Measurements from ENCODE around the gene MEP1A.
A peak's percentile ranks its signal among the peaks of the same experiment; 100 is the strongest.
"Not testable (repeated sequence)": the region's sequence is repeated elsewhere in the genome, so short reads cannot be mapped to it uniquely, and the experiment has no call there.

MEP1A gene

DNA sequence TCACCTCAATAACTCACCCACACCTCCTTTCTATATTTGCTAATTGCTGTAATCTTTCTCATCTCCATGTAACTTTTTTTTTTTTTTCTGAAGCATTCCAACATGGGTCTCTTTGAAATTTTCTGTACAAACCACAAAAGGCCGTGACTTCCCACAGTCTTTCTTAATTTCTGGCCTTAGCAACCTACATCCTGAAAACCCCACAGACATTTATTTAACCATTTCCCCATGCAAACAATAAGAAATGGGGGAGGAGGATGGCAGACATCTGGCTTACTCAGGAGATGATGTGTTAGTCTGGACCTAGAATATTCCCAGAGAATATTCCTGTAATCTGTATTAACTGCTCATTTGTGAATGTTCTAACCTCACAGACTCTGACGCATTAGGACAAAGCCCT is 57.6 kb downstream of the MEP1A start:
- POLR2A ChIA-PET = no interaction called here
- H3K27ac ChIP-seq (ENCODE audit: insufficient read depth in 1 of 2, low read depth in 1 of 2, low read length in 2 of 2, poor library complexity in 1 of 2, severe bottlenecking in 2 of 2) = no peak overlapping the region
- no peaks in the 10 kb centered on the region for H3K36me3 ChIP-seq (ENCODE audit: control insufficient read depth in 4 of 4, insufficient read depth in 4 of 4, low read length in 3 of 4)
- H3K9me3 ChIP-seq (ENCODE audit: control extremely low read depth in 1 of 5, control insufficient read depth in 4 of 5, insufficient read depth in 2 of 5, low read depth in 1 of 5, low read length in 4 of 5) = no peaks in the 10 kb centered on the region
- DNase-seq = no peak
- H3K27me3 ChIP-seq (replicated peaks in 2 of 5; ENCODE audit: control insufficient read depth in 4 of 5, insufficient read depth in 5 of 5, low read length in 4 of 5) = no peaks in the 10 kb centered on the region
- 57% methylated on average over 2 of the region's 2 CpGs for WGBS (ENCODE audit: insufficient coverage)
- no peak overlapping the region for H3K4me3 ChIP-seq (ENCODE audit: control insufficient read depth in 1 of 7, extremely low read depth in 1 of 7, insufficient read depth in 4 of 7, low read depth in 2 of 7, low read length in 6 of 7)
- H3K4me1 ChIP-seq (ENCODE audit: control extremely low read depth in 1 of 4, control insufficient read depth in 4 of 4, insufficient read depth in 4 of 4, low read length in 3 of 4) = peaks cover 1 to 17% (median 4%) of the 10 kb centered on the region in 4 experiments
- CTCF ChIA-PET = interaction anchor here (0.8 to 5.7 kb wide), 4 partner anchors 10 to 194 kb away, joined by 3 to 70 read pairs (median 12); partner anchors contain the start of gene ADGRF1

DNA sequence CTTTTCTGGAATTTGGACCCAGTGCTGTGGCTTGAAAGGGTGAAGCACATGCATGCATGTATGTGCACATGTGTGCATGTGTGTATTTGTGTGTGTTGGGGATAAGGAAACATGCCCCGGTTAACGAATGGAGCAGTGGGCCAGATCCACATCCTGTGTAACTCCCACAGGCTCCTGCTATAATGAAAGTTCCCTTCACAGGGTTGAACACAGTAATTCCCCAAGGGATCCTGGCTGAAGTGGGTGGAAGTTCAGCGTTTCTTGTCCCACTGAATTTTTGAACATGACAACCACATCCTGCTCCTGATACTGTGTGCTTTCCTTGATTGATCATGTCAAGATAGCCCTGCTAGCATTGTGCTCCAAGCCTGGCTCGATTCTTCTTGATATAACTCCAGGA is 58.4 kb downstream of the MEP1A start:
- H3K4me3 ChIP-seq (ENCODE audit: control insufficient read depth in 1 of 7, extremely low read depth in 1 of 7, insufficient read depth in 4 of 7, low read depth in 2 of 7, low read length in 6 of 7); H3K36me3 ChIP-seq (ENCODE audit: control insufficient read depth in 4 of 4, insufficient read depth in 4 of 4, low read length in 3 of 4); H3K27ac ChIP-seq (ENCODE audit: insufficient read depth in 1 of 2, low read depth in 1 of 2, low read length in 2 of 2, poor library complexity in 1 of 2, severe bottlenecking in 2 of 2); H3K27me3 ChIP-seq (replicated peaks in 2 of 5; ENCODE audit: control insufficient read depth in 4 of 5, insufficient read depth in 5 of 5, low read length in 4 of 5); POLR2A ChIA-PET; DNase-seq; H3K9me3 ChIP-seq (ENCODE audit: control extremely low read depth in 1 of 5, control insufficient read depth in 4 of 5, insufficient read depth in 2 of 5, low read depth in 1 of 5, low read length in 4 of 5): not testable (repeated sequence)
- peaks cover 1 to 17% (median 4%) of the 10 kb centered on the region in 4 experiments for H3K4me1 ChIP-seq (ENCODE audit: control extremely low read depth in 1 of 4, control insufficient read depth in 4 of 4, insufficient read depth in 4 of 4, low read length in 3 of 4)
- 94% methylated on average over 2 of the region's 4 CpGs for WGBS (ENCODE audit: insufficient coverage)
- CTCF ChIA-PET = interaction anchor here (0.8 to 5.7 kb wide), 2 partner anchors 138 to 193 kb away, joined by 4 to 70 read pairs; partner anchors contain the start of gene ADGRF1

GRCh38 chr6:46855966-46856365 is 62.8 kb downstream of the MEP1A start:
- H3K27ac ChIP-seq (ENCODE audit: insufficient read depth in 1 of 2, low read depth in 1 of 2, low read length in 2 of 2, poor library complexity in 1 of 2, severe bottlenecking in 2 of 2); H3K4me1 ChIP-seq (ENCODE audit: control extremely low read depth in 1 of 4, control insufficient read depth in 4 of 4, insufficient read depth in 4 of 4, low read length in 3 of 4); POLR2A ChIA-PET; H3K36me3 ChIP-seq (ENCODE audit: control insufficient read depth in 4 of 4, insufficient read depth in 4 of 4, low read length in 3 of 4); H3K27me3 ChIP-seq (replicated peaks in 2 of 5; ENCODE audit: control insufficient read depth in 4 of 5, insufficient read depth in 5 of 5, low read length in 4 of 5); H3K9me3 ChIP-seq (ENCODE audit: control extremely low read depth in 1 of 5, control insufficient read depth in 4 of 5, insufficient read depth in 2 of 5, low read depth in 1 of 5, low read length in 4 of 5); H3K4me3 ChIP-seq (ENCODE audit: control insufficient read depth in 1 of 7, extremely low read depth in 1 of 7, insufficient read depth in 4 of 7, low read depth in 2 of 7, low read length in 6 of 7): not testable (repeated sequence)
- DNase-seq = peak; percentile 15 to 40 (median 36)
- CTCF ChIA-PET = interaction anchor here (0.8 to 2.0 kb wide), 5 partner anchors 8 to 187 kb away, joined by 3 to 5 read pairs (median 3); no protein-coding TSS in a partner anchor
- no CpG with 5 or more reads among the region's 1 CpG for WGBS (ENCODE audit: insufficient coverage)

GRCh38 chr6:46862381-46862780 is 69.2 kb downstream of the MEP1A start:
- POLR2A ChIA-PET = no interaction called here

DNA sequence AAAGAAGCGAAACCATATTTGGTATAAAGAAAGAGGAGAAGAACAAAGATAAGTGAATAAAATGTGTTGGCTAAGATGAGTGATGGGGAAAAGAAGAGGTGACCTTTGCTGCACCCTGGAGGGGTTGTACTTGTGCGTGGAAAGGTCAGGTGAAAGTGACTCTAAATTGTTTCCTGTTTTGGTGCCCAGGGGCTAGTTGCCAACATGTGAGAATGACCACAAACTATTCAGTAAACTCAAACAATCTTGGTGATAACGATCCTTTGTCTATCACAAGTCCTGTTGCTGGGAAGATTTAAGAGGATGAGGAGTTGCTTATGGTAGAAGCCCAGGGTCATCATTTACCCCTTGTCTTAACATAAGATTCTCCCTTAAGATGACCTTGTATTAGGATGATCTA is 70.6 kb downstream of the MEP1A start:
- Histone ChIP-seq H3K9me3 (ENCODE audit: control extremely low read depth in 1 of 5, control insufficient read depth in 4 of 5, insufficient read depth in 2 of 5, low read depth in 1 of 5, low read length in 4 of 5) (no peaks in the 10 kb centered on the region), H3K27me3 (replicated peaks in 2 of 5; ENCODE audit: control insufficient read depth in 4 of 5, insufficient read depth in 5 of 5, low read length in 4 of 5) (no peaks in the 10 kb centered on the region), H3K27ac (ENCODE audit: insufficient read depth in 1 of 2, low read depth in 1 of 2, low read length in 2 of 2, poor library complexity in 1 of 2, severe bottlenecking in 2 of 2) (no peak overlapping the region), H3K36me3 (ENCODE audit: control insufficient read depth in 4 of 4, insufficient read depth in 4 of 4, low read length in 3 of 4) (no peaks in the 10 kb centered on the region), H3K4me3 (ENCODE audit: control insufficient read depth in 1 of 7, extremely low read depth in 1 of 7, insufficient read depth in 4 of 7, low read depth in 2 of 7, low read length in 6 of 7) (no peak overlapping the region), H3K4me1 (ENCODE audit: control extremely low read depth in 1 of 4, control insufficient read depth in 4 of 4, insufficient read depth in 4 of 4, low read length in 3 of 4) (no peaks in the 10 kb centered on the region)
- DNase-seq = no peak
- CTCF ChIA-PET = interaction anchor here (0.6 to 2.3 kb wide), 4 partner anchors 9 to 179 kb away, joined by 3 to 4 read pairs (median 3); partner anchors contain the start of gene ADGRF1
- WGBS (ENCODE audit: insufficient coverage) = no CpG with 5 or more reads among the region's 3 CpGs
- POLR2A ChIA-PET = no interaction called here

More at GRCh38 chr6:46862381-46862780, 69.2 kb downstream of the MEP1A start:
- 90% methylated on average over 2 of the region's 2 CpGs for WGBS (ENCODE audit: insufficient coverage)
- peak in 2 of 3 donors; percentile 12 to 22 for DNase-seq
- Histone ChIP-seq H3K4me3 (ENCODE audit: control insufficient read depth in 1 of 7, extremely low read depth in 1 of 7, insufficient read depth in 4 of 7, low read depth in 2 of 7, low read length in 6 of 7) (no peak overlapping the region), H3K27me3 (replicated peaks in 2 of 5; ENCODE audit: control insufficient read depth in 4 of 5, insufficient read depth in 5 of 5, low read length in 4 of 5) (no peaks in the 10 kb centered on the region), H3K9me3 (ENCODE audit: control extremely low read depth in 1 of 5, control insufficient read depth in 4 of 5, insufficient read depth in 2 of 5, low read depth in 1 of 5, low read length in 4 of 5) (no peaks in the 10 kb centered on the region), H3K36me3 (ENCODE audit: control insufficient read depth in 4 of 4, insufficient read depth in 4 of 4, low read length in 3 of 4) (no peaks in the 10 kb centered on the region), H3K27ac (ENCODE audit: insufficient read depth in 1 of 2, low read depth in 1 of 2, low read length in 2 of 2, poor library complexity in 1 of 2, severe bottlenecking in 2 of 2) (no peak overlapping the region), H3K4me1 (ENCODE audit: control extremely low read depth in 1 of 4, control insufficient read depth in 4 of 4, insufficient read depth in 4 of 4, low read length in 3 of 4) (no peaks in the 10 kb centered on the region)
- CTCF ChIA-PET = interaction anchor here (0.6 to 4.6 kb wide), 3 partner anchors 13 to 131 kb away, joined by 3 to 19 read pairs (median 4); no protein-coding TSS in a partner anchor

GRCh38 chr6:46865221-46865620 is 72.0 kb downstream of the MEP1A start:
- Histone ChIP-seq H3K27ac (ENCODE audit: insufficient read depth in 1 of 2, low read depth in 1 of 2, low read length in 2 of 2, poor library complexity in 1 of 2, severe bottlenecking in 2 of 2) (no peak overlapping the region), H3K4me3 (ENCODE audit: control insufficient read depth in 1 of 7, extremely low read depth in 1 of 7, insufficient read depth in 4 of 7, low read depth in 2 of 7, low read length in 6 of 7) (no peak overlapping the region), H3K36me3 (ENCODE audit: control insufficient read depth in 4 of 4, insufficient read depth in 4 of 4, low read length in 3 of 4) (no peaks in the 10 kb centered on the region), H3K4me1 (ENCODE audit: control extremely low read depth in 1 of 4, control insufficient read depth in 4 of 4, insufficient read depth in 4 of 4, low read length in 3 of 4) (no peaks in the 10 kb centered on the region), H3K27me3 (replicated peaks in 2 of 5; ENCODE audit: control insufficient read depth in 4 of 5, insufficient read depth in 5 of 5, low read length in 4 of 5) (no peaks in the 10 kb centered on the region), H3K9me3 (ENCODE audit: control extremely low read depth in 1 of 5, control insufficient read depth in 4 of 5, insufficient read depth in 2 of 5, low read depth in 1 of 5, low read length in 4 of 5) (no peaks in the 10 kb centered on the region)
- WGBS (ENCODE audit: insufficient coverage) = no CpG with 5 or more reads among the region's 2 CpGs
- ChIA-PET POLR2A (no interaction called here), CTCF (interaction anchor here (1.3 to 2.3 kb wide), 2 partner anchors 10 to 177 kb away, joined by 4 read pairs; partner anchors contain the start of gene ADGRF1)
- no peak for DNase-seq

DNA sequence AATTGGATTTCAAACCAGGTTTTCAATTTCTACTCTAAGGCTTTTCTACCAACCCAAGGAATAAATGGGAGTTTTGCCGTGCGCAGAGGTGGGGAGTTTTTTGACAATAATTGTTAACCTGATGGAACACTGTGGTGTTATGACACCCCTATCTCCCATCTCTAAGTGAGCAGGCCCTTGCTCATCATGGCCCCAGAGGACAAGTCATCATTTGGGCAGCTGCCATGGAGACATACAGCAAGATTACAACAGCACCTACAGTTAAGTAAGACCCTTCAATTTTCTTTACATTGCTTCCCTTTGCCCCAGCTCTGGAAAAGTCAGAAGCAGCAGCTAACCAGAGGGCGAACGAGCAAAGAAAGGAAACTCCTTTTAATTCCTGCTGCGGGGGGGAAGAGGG is 74.2 kb downstream of the MEP1A start:
- no peak overlapping the region for H3K4me3 ChIP-seq (ENCODE audit: control insufficient read depth in 1 of 7, extremely low read depth in 1 of 7, insufficient read depth in 4 of 7, low read depth in 2 of 7, low read length in 6 of 7)
- no peak overlapping the region for H3K27ac ChIP-seq (ENCODE audit: insufficient read depth in 1 of 2, low read depth in 1 of 2, low read length in 2 of 2, poor library complexity in 1 of 2, severe bottlenecking in 2 of 2)
- H3K27me3 ChIP-seq (replicated peaks in 2 of 5; ENCODE audit: control insufficient read depth in 4 of 5, insufficient read depth in 5 of 5, low read length in 4 of 5) = no peaks in the 10 kb centered on the region
- H3K4me1 ChIP-seq (ENCODE audit: control extremely low read depth in 1 of 4, control insufficient read depth in 4 of 4, insufficient read depth in 4 of 4, low read length in 3 of 4) = no peaks in the 10 kb centered on the region
- no peaks in the 10 kb centered on the region for H3K36me3 ChIP-seq (ENCODE audit: control insufficient read depth in 4 of 4, insufficient read depth in 4 of 4, low read length in 3 of 4)
- WGBS (ENCODE audit: insufficient coverage) = no CpG with 5 or more reads among the region's 5 CpGs
- CTCF ChIA-PET = no interaction called here
- POLR2A ChIA-PET = no interaction called here
- DNase-seq = no peak
- no peaks in the 10 kb centered on the region for H3K9me3 ChIP-seq (ENCODE audit: control extremely low read depth in 1 of 5, control insufficient read depth in 4 of 5, insufficient read depth in 2 of 5, low read depth in 1 of 5, low read length in 4 of 5)

Measured in common myeloid progenitor, CD34-positive (primary cell).